ENCODE measurements around the gene GRAMD1B. TPM values are rescaled to one million over a fixed set of nuclear protein-coding genes. Genes with fewer than 3 reads are reported as not detected.

Gene GRAMD1B
- total RNA-seq, 3 donors from 2014 or later = 2.0 to 10.2 (median 8.2) TPM

DNA sequence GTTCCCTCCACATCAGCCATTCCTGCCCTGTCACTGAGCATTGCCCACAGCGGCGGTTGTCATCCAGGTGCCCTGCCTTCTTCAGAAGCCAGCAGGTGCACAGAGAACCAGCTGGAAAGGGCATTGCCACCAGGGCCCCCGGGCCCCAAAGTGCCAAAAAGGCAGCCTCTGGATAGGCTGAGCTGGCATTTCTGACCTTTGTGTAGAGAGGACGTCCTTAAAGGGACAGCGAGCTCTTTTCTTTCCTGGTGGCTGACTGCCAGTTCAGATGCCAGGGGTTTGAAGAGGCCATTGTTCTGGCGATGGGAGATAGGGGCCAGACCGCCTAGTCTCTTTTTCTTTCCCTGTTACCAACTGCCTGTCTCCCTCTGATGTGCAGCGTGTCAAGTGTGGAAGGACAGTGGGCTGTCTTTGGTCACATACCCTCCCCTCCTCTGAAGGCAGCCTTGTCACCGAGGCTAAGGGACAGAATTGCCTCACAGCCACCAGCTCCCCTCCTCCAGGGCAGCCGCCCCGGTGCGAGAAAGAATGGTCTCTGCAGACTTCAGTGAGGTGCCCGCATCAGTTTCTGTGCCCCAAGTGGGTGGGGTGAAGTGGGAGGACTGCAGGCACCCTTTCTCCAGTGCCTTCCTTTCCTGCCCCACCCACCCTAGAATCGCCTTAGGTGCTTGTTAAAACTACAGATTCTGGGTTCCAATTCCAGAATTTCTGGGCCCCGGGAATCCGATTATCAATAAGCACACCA, 114.7 kb downstream of the GRAMD1B start:
- TF ChIP-seq, protein P1, sequence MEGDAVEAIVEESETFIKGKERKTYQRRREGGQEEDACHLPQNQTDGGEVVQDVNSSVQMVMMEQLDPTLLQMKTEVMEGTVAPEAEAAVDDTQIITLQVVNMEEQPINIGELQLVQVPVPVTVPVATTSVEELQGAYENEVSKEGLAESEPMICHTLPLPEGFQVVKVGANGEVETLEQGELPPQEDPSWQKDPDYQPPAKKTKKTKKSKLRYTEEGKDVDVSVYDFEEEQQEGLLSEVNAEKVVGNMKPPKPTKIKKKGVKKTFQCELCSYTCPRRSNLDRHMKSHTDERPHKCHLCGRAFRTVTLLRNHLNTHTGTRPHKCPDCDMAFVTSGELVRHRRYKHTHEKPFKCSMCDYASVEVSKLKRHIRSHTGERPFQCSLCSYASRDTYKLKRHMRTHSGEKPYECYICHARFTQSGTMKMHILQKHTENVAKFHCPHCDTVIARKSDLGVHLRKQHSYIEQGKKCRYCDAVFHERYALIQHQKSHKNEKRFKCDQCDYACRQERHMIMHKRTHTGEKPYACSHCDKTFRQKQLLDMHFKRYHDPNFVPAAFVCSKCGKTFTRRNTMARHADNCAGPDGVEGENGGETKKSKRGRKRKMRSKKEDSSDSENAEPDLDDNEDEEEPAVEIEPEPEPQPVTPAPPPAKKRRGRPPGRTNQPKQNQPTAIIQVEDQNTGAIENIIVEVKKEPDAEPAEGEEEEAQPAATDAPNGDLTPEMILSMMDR (IDR thresholded peaks at IDR 0.05) = no peak
- TF ChIP-seq POLR2A (IDR thresholded peaks at IDR 0.05) (no peak), POLR2AphosphoS5 (IDR thresholded peaks at IDR 0.05) (no peak)
- DNase-seq (ENCODE audit: low spot score in 2 of 2) = no peak
- intact Hi-C loops (cut with DNase I; ENCODE audit: low total_unique reads) = no loop called here
- H3K27me3 ChIP-seq = no peaks in the 10 kb centered on the region
- no peaks in the 10 kb centered on the region for H3K9me3 ChIP-seq
- H3K4me1 ChIP-seq = no peaks in the 10 kb centered on the region
- H3K27ac ChIP-seq = no peak overlapping the region
- H3K4me3 ChIP-seq = no peak overlapping the region
- H3K36me3 ChIP-seq = no peaks in the 10 kb centered on the region

DNA sequence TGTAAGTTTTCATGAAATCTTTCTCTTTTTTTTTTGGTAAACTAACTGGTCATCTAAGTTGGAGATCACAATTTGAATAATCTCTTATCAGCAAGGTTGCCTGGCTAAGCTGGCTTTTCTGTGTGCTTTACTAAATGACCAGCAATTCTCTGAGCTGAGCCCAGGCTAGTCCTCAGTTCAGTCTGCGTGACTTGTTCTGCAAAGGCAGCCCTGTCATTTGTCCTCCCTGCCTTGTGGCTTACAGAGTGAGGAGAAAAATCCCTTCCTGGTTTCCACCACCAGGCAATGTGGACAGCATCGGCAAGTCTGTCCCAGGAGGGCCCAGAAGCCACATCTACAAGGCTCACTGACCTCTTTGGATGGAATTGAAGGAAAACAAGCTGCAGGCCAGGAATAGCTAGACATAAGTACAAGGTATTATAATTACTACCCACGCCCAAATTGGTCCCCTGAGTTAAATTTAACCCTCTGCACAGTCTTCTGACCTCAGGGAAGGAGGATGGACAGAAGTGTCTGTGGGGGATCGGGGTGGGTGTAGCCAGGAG, 115.7 kb downstream of the GRAMD1B start:
- DNase-seq (ENCODE audit: low spot score in 2 of 2) = no peak
- Histone ChIP-seq H3K27me3 (no peaks in the 10 kb centered on the region), H3K4me1 (no peaks in the 10 kb centered on the region), H3K4me3 (no peak overlapping the region), H3K36me3 (no peaks in the 10 kb centered on the region), H3K27ac (no peak overlapping the region), H3K9me3 (no peaks in the 10 kb centered on the region)
- TF ChIP-seq POLR2AphosphoS5 (IDR thresholded peaks at IDR 0.05) (no peak), POLR2A (IDR thresholded peaks at IDR 0.05) (no peak)
- TF ChIP-seq, protein P1 (IDR thresholded peaks at IDR 0.05) = no peak
- intact Hi-C loops (cut with DNase I; ENCODE audit: low total_unique reads) = no loop called here

- Histone ChIP-seq H3K27ac (no peak overlapping the region), H3K36me3 (no peaks in the 10 kb centered on the region), H3K27me3 (no peaks in the 10 kb centered on the region), H3K4me1 (no peaks in the 10 kb centered on the region), H3K4me3 (no peak overlapping the region), H3K9me3 (no peaks in the 10 kb centered on the region)
- intact Hi-C loops (cut with DNase I; ENCODE audit: low total_unique reads) = no loop called here
- DNase-seq (ENCODE audit: low spot score in 2 of 2) = no peak
- TF ChIP-seq POLR2AphosphoS5 (IDR thresholded peaks at IDR 0.05) (no peak), POLR2A (IDR thresholded peaks at IDR 0.05) (no peak)
- TF ChIP-seq, protein P1 (IDR thresholded peaks at IDR 0.05) = no peak
Observed at GRCh38 chr11:123546515-123546914, 116.4 kb downstream of the GRAMD1B start.

- Histone ChIP-seq H3K9me3 (no peaks in the 10 kb centered on the region), H3K4me1 (no peaks in the 10 kb centered on the region), H3K4me3 (no peak overlapping the region), H3K27me3 (no peaks in the 10 kb centered on the region), H3K36me3 (no peaks in the 10 kb centered on the region), H3K27ac (no peak overlapping the region)
- intact Hi-C loops (cut with DNase I; ENCODE audit: low total_unique reads) = no loop called here
- TF ChIP-seq POLR2A (IDR thresholded peaks at IDR 0.05) (no peak), POLR2AphosphoS5 (IDR thresholded peaks at IDR 0.05) (no peak)
- TF ChIP-seq, protein P1 (IDR thresholded peaks at IDR 0.05) = no peak
- no peak for DNase-seq (ENCODE audit: low spot score in 2 of 2)
Observed at GRCh38 chr11:123547180-123547579, 117.1 kb downstream of the GRAMD1B start.

DNA sequence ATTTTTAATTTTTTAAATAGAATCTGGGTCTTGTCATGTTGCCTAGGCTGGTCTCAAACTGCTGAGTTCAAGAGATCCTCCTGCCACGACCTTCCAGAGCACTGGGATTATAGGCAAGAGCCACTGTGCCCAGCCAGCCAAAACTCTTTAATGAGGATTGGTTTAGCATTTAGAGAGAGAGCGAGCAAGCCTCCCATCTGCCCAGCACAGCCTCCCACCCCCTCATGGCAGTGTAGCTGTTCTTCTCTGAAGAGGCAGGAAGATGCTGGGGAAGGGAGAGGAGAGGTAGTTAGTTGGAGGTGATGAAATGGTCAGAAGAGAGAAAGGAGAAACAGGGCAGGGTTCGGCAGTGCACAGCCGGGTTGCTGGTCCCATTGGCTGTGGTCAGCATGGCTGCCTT, 118.7 kb downstream of the GRAMD1B start:
- H3K27me3 ChIP-seq = no peaks in the 10 kb centered on the region
- intact Hi-C loops (cut with DNase I; ENCODE audit: low total_unique reads) = no loop called here
- DNase-seq (ENCODE audit: low spot score in 2 of 2) = no peak
- no peaks in the 10 kb centered on the region for H3K4me1 ChIP-seq
- H3K9me3 ChIP-seq = no peaks in the 10 kb centered on the region
- no peak overlapping the region for H3K4me3 ChIP-seq
- TF ChIP-seq, protein P1 (IDR thresholded peaks at IDR 0.05) = no peak
- no peak for TF ChIP-seq POLR2A (IDR thresholded peaks at IDR 0.05)
- TF ChIP-seq POLR2AphosphoS5 (IDR thresholded peaks at IDR 0.05) = no peak
- H3K27ac ChIP-seq = no peak overlapping the region
- no peaks in the 10 kb centered on the region for H3K36me3 ChIP-seq

Data from breast epithelium (tissue), 4 donors.